Occipital lobe (tissue), 2 donors: ENCODE measurements around the gene ZNF653. TPM values are rescaled to one million over a fixed set of nuclear protein-coding genes. Genes with fewer than 3 reads are reported as not detected.
A peak's percentile ranks its signal among the peaks of the same experiment; 100 is the strongest.
"Not testable (repeated sequence)": the region's sequence is repeated elsewhere in the genome, so short reads cannot be mapped to it uniquely, and the experiment has no call there.

Experiments
- DNase-seq: peaks from one replicate; lab custom pipeline; 2025; lab: John Stamatoyannopoulos, UW
- total RNA-seq: library from RNA; depleted of rRNA; stranded (reverse); fragments of >200 nt; gene quantifications from one replicate; pipeline ENCODE4 v1.2.3, GENCODE V29; 2014

ZNF653 gene
- total RNA-seq, 1 donor from 2014 or later: 8.3 TPM

- peak; percentile 98 for DNase-seq
Measured at GRCh38 chr19:11481534-11482383, 23.9 kb downstream of the ZNF653 start.

DNA sequence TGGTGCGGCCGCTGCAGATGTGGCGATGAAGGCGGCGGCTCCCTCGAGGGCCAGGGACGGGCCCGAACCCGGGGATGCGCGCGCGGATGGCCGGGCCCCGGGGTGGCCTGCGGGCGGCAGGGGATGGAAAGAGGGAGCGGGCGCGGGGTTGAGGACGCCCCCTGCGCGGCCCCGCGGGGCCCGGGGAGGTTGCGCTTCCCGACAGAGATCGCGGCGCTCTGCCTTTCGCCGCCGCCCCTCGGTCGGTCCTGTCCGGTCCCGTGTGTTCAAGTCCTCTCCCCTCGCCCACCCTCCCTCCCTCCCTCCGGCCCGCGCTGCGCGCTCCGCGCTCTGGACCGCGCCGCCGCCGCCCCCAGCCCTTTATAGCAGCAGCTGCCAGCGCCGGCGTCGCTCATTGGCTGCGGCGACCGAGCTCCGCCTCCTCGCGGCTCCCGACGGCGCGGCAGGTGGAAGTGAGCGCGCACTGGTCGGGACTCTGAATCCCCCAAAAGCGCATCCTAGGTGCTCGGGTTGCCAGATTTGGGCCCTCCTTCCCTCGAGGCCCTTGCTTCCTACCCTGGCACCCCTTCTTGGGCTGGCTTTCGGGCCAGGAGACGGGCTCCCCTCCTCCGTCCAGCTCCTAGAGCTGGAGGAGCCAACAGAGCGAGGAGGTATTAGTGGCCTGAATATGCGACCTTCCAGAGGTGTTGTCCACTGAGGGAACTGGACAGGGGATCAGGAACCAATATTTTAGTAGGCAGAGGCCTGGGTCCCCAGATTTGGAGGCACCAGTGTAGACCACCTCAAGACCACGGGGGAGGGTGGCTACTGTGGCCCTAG, 24.7 kb downstream of the ZNF653 start, which contains the start of gene ELAVL3:
ELAVL3 (minus strand) TSS at position 332 of the 819 bp plus-strand sequence. CDS start 438 bp downstream, outside the sequence.
- peak; percentile 70 for DNase-seq

DNA sequence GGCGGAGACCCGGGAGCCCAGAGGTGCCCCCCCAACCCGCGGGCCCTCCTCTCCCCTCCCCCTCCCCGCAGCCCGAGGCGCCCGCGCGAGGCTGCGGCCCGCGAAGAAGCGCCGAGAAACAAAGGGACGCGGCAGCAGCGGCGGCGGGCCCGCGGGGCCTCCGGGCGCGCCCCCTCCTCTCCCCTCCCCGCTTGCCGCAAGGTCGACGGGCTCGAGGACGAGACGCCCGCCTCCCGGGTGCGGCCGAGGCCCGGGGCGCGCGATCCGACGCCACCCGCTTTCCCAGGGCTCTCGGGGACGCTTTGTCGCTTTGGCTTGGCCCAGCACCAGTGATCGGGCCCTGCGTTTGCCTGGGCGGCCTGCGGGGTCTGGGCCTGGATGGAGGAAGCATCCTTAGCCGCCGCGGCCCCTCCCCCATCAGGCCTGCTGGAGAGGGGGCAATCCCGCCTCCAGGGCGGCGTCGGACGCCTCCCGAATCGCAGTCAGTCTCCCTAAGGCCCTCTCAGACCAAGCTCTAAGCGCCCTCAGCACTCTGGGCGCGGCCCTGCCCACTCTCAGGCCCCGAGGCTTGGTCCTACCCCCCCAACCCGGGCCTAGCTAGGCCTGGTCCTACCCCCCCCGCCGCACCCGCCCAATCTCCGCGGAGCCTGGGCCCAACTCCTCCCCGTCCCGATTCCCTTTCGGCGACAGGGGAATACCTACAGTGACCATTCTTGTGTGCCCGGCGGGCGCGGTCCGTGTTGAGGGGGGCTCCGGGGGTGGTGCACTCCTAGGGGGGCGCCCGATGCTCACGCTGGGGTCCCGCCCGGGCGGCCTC, 25.5 kb downstream of the ZNF653 start:
- DNase-seq: peak; percentile 19

DNA sequence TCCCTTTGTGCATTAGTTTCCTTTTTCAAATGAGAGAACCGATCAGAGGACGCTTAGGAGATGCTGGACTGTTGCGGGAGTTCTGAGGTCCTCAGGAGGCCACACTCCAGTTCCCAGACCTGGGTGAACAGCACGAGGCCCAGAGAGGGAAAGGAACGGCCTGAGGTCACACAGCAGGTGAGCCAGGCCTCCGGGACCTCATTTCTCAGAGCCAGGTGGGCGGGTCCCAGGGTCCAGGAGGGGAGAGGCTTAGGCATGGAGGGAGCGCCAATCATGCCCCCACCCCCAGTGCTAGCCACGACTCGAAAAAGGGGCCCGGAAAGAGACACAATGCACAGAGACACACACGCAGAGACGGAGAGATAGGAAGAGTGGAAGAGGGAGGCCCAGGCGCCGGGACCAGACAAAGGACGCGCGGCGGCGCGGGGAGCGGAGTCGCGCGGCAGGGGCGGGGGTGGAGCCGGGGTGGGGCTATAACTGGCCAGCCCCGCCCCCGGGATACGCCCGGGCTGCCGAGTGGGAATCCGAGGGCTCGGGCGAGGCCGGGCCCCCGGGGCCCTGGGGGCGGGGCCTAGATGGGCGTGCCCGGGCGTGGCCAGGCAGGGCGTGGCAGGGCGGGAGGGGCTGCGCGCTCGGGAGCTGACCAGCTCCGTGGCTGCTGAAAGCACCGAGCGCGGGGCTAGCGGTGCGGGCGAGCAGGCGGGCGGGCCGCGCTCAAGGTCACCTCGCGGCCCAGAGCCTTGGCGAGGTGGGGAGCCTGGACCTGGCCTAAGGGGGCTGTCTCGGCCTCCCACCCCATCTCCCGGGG, 26.3 kb downstream of the ZNF653 start:
- DNase-seq: peak; percentile 77

DNA sequence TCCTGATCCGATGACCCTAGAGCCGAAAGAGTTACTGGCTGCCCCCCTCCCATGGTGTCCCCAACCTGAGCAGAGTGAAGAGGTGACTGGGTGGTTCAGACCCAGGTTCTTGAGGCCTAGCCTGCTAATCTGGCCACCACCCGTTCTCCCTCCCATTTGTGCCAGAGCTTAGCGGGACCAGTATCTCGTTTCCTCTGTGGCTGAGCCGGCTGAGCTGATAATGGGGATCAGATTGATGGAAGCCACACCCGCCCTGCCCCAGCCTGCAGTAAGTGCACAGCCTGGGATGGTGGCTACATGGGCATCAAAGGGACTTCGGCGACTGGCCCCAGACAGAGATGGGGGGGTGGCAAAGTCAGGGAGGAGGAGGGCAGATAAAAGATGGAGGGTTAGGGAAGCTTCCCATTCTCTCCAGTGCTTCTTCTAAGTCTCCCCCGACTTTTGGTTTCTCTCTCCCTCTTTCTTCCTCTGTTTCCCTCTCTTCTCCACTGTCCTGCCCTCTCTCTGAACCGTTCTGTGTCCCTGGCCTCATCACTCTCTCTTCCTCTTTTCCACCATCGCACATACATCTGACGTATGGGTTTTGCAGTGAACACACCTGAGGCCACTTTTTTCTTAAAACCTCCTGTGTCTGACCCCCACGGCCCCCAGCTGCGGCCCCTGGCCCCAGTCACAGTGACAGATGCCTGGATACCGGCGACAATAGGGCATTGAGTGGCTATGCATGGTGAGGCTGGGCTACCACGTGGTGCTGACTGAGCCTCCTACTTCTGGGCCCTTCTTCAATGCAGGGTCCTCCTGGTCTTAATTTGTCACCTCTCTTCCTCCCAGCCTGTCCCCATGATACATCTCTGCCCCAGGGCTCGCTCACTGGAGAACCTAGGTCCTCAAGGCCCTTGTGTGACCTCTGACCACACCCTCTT, 27.2 kb downstream of the ZNF653 start:
- DNase-seq: no peak

DNA sequence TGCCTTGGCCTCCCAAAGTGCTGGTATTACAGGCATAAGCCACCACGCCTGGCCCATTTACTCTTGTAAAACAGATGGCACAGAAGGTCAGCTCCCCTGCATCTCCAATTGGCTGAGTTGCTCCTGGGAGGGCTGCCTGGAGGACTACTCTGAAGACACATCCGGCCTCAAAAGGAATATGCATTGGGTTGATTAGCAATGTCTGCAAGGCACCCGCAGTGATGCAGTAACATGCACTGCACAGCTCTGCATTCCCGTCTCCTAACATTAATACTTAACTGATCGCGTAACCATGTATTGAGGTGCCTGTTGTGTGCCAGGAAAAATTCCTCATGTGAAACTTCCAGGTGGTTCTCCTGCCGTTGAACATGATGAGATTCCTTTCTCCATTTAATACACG, 29.8 kb downstream of the ZNF653 start:
- no peak for DNase-seq

GRCh38 chr19:11475343-11475742, 30.3 kb downstream of the ZNF653 start:
- not testable (repeated sequence) for DNase-seq

DNA sequence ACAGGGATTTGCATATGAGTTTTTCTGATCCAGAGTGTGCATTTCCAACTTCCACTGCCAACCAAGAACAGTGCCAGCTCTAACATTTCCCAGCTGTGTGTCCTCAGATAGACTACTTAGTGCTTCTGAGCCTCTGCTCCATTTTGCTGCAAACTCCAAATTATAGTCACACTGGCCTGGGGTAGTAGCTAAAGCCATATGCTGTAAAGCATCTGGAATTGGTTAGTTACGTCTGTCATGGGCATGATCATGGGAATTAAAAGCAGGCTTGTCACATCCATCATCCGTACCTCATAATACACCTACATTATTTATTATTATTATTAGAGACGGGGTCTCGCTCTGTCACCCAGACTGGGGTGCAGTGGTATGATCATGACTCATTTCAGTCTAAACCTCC, 31.9 kb downstream of the ZNF653 start:
- DNase-seq: no peak

GRCh38 chr19:11468266-11468845, 37.3 kb downstream of the ZNF653 start:
- not testable (repeated sequence) for DNase-seq

- no peak for DNase-seq
Measured at GRCh38 chr19:11465600-11465999, 40.0 kb downstream of the ZNF653 start.

DNA sequence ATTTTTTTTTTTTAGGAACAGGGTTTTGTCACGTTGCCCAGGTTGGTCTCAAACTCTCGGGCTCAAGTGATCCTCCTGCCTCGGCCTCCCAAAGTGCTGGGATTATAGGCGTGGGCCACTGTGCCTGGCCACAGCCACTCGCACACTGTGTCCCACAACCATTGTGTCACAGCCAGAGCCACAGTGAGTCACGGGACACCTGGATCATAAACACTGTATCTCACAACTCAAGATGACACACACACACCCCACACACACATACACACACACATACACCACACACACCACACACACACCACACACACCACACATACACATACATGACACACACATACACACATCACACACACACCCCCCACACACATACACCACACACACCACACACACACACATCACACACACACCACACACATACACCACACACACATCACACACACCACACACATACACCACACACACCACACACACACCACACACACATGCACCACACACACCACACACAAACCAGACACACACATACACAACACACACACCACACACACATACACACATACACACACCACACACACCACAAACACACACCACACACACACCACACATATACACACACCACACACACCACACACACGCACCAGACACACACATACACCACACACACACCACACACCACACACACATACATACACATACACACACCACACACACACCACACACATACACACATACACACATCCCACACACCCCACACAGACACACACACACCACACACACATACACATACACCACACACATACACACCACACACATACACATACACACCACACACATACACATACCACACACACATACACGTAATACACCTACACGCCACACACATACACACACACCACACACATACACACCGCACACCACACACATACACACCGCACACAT, 41.0 kb downstream of the ZNF653 start:
- DNase-seq: no peak

DNA sequence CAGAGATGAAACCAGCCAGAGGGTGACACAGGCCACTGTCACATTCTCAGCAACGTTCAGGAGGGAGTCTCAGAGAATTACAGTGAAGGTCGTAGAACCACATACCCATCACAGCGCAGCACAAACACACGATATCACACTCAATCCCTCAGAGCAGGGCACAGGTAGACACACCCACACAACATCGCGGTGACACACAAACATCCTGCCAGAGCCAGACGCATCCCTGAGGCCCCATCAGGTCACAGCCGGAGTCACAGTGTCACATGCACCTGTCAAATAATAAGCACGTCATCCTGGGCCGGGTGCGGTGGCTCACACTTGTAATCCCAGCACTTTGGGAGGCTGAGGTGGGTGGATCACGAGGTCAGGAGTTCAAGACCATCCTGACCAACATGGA, 42.2 kb downstream of the ZNF653 start:
- DNase-seq: no peak

DNA sequence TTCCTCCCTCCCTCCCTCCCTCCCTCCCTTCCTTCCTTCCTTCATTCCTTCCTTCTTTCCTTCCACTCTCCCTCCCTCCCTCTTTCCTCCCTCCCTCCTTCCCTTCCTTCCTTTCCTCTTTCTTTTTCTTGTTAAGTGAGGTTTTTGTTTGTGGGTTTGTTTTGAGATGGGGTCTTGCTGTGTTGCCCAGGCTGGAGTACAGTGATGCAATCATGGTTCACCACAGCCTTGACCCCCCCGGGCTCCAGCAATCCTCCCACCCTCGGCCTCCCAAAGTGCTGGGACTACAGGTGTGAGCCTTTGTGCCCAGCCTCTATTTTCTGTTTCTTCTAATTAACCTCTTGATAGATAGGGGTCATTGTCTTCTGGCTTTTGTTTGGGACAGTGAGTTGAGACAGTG, 44.2 kb downstream of the ZNF653 start:
- no peak for DNase-seq

- DNase-seq: no peak
Measured at GRCh38 chr19:11460207-11460606, 45.4 kb downstream of the ZNF653 start.

DNA sequence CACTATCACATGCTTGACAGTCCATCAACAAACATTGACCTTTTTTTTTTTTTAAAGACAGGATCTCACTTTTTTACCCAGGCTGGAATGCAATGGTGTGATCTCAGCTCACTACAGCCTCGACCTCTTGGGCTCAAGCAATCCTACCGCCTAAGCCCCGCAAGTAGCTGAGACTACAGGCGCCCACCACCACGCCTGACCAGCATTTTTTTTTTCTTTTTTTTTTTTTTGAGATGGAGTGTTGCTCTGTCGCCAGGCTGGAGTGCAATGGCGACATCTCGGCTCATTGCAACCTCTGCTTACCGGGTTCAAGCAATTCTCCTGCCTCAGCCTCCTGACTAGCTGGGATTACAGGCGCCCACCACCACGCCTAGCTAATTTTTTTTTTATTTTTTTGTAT, 46.7 kb downstream of the ZNF653 start:
- DNase-seq: not testable (repeated sequence)

- DNase-seq: no peak
Measured at GRCh38 chr19:11458236-11458900, 47.3 kb downstream of the ZNF653 start.

GRCh38 chr19:11457831-11458230, 47.8 kb downstream of the ZNF653 start:
- no peak for DNase-seq
